MCF 10A (cell line): Measurements from ENCODE around the gene ACSL6. TPM values are rescaled to one million over a fixed set of nuclear protein-coding genes. Genes with fewer than 3 reads are reported as not detected.

Experiments used
- BruUV-seq: library from RNA; stranded (reverse); fragments of 400-500 nt; replicated peaks from 2 replicates; lab custom pipeline; 2021; lab: Mats Ljungman, UMichigan
- CTCF ChIA-PET: fragments of 300-600 bp; sonication (Branson Sonifier 250); formaldehyde crosslinking; extraction: SDS; loops from one replicate; lab custom pipeline; 2021; ENCODE audit warnings: antibody characterized with exemption, inconsistent platforms; lab: Yijun Ruan, JAX
- POLR2A ChIA-PET: fragments of 300-600, 350-650 bp; sonication (Branson Sonifier 250); formaldehyde crosslinking; extraction: SDS; loops from one replicate; lab custom pipeline; 2020; ENCODE audit warnings: antibody characterized with exemption, inconsistent platforms; lab: Yijun Ruan, JAX
- DNase-seq: peaks from one replicate; pipeline ENCODE4 v3.0.0-alpha.2; 2018; ENCODE audit not compliant: unreplicated experiment
- H3K27ac Mint-ChIP-seq: one replicate; pipeline ENCODE4 v1.8.0; 2022; ENCODE audit warnings: mild to moderate bottlenecking, low read depth, mixed read lengths; ENCODE audit not compliant: unreplicated experiment
- H3K27me3 Mint-ChIP-seq: one replicate; pipeline ENCODE4 v1.8.0; 2022; ENCODE audit warnings: mixed read lengths; ENCODE audit not compliant: insufficient read depth, unreplicated experiment
- H3K36me3 Mint-ChIP-seq: one replicate; pipeline ENCODE4 v1.8.0; 2022; ENCODE audit warnings: mild to moderate bottlenecking, moderate library complexity, mixed read lengths; ENCODE audit not compliant: insufficient read depth, unreplicated experiment
- H3K4me1 Mint-ChIP-seq: one replicate; pipeline ENCODE4 v1.8.0; 2022; ENCODE audit warnings: mixed read lengths; ENCODE audit not compliant: insufficient read depth, unreplicated experiment
- H3K4me3 Mint-ChIP-seq: one replicate; pipeline ENCODE4 v1.8.0; 2022; ENCODE audit warnings: mild to moderate bottlenecking, moderate library complexity, mixed read lengths; ENCODE audit not compliant: unreplicated experiment
- H3K9me3 Mint-ChIP-seq: one replicate; pipeline ENCODE4 v1.8.0; 2022; ENCODE audit warnings: mixed read lengths; ENCODE audit not compliant: unreplicated experiment
- CTCF ChIP-seq: fragments of 200-600 bp; IDR thresholded peaks from one replicate; pipeline ENCODE4 v1.8.0; 2022; ENCODE audit warnings: antibody characterized with exemption, mild to moderate bottlenecking; ENCODE audit not compliant: unreplicated experiment
- intact Hi-C: fragments of 100-400 bp; cut with micrococcal nuclease; formaldehyde crosslinking; loops from 2 replicates; pipeline ENCODE4 v1.14.1; 2022
- total RNA-seq: library from RNA; stranded (reverse); gene quantifications from 2 replicates; pipeline ENCODE4 v1.2.3, GENCODE V29; 2022

Gene ACSL6
- total RNA-seq, 1 experiment from 2014 or later: not detected

- peaks cover 12% of the 10 kb centered on the region for H3K27me3 Mint-ChIP-seq
- POLR2A ChIA-PET: interaction anchor here (1.4 kb wide), 1 partner anchor 10 kb away, joined by 3 read pairs; no protein-coding TSS in a partner anchor
- H3K4me3 Mint-ChIP-seq: peak overlapping the region; percentile 50
- DNase-seq: no peak
- no peaks in the 10 kb centered on the region for H3K36me3 Mint-ChIP-seq
- intact Hi-C loops: no loop called here
- CTCF ChIA-PET: interaction anchor here (0.6 to 7.8 kb wide), 3 partner anchors 52 to 421 kb away, joined by 3 to 171 read pairs (median 4); no protein-coding TSS in a partner anchor
- no peak overlapping the region for H3K27ac Mint-ChIP-seq
- TF ChIP-seq CTCF: no peak
- peaks cover 18% of the 10 kb centered on the region for H3K4me1 Mint-ChIP-seq
- H3K9me3 Mint-ChIP-seq: no peaks in the 10 kb centered on the region
- BruUV-seq: no TSS peak
Observed at GRCh38 chr5:132010989-132011621, 353 bp downstream of the ACSL6 start.

- no peaks in the 10 kb centered on the region for H3K9me3 Mint-ChIP-seq
- CTCF ChIA-PET: interaction anchor here (0.6 to 7.8 kb wide), 6 partner anchors 9 to 421 kb away, joined by 3 to 171 read pairs (median 24); no protein-coding TSS in a partner anchor
- POLR2A ChIA-PET: interaction anchor here (1.1 kb wide), 1 partner anchor 375 kb away, joined by 3 read pairs; no protein-coding TSS in a partner anchor
Observed at GRCh38 chr5:132010645-132010988, 841 bp downstream of the ACSL6 start.

GRCh38 chr5:132009706-132010405 lies 1.6 kb downstream of the ACSL6 start:
- Mint-ChIP-seq H3K9me3 (no peaks in the 10 kb centered on the region), H3K4me1 (peaks cover 18% of the 10 kb centered on the region), H3K4me3 (peak overlapping the region; percentile 50), H3K27me3 (no peaks in the 10 kb centered on the region), H3K27ac (no peak overlapping the region), H3K36me3 (no peaks in the 10 kb centered on the region)
- CTCF ChIA-PET: interaction anchor here (0.5 to 7.8 kb wide), 11 partner anchors 10 to 1857 kb away, joined by 3 to 171 read pairs (median 4); no protein-coding TSS in a partner anchor
- TF ChIP-seq CTCF: no peak
- no TSS peak for BruUV-seq
- DNase-seq: no peak
- intact Hi-C loops: no loop called here
- POLR2A ChIA-PET: interaction anchor here (0.7 to 1.8 kb wide), 7 partner anchors 21 to 499 kb away, joined by 3 to 8 read pairs (median 3); partner anchors contain the start of gene FNIP1

More at GRCh38 chr5:132010645-132010988, 841 bp downstream of the ACSL6 start:
- no peak for TF ChIP-seq CTCF
- no TSS peak for BruUV-seq
- Mint-ChIP-seq H3K36me3 (no peaks in the 10 kb centered on the region), H3K4me3 (peak overlapping the region; percentile 50), H3K27me3 (peaks cover 8% of the 10 kb centered on the region), H3K27ac (no peak overlapping the region), H3K4me1 (peaks cover 18% of the 10 kb centered on the region)
- intact Hi-C loops: no loop called here
- no peak for DNase-seq
